Left ventricle myocardium inferior (tissue), 1 donor: ENCODE results near the gene TTC31. TPM values are rescaled to one million over a fixed set of nuclear protein-coding genes. Genes with fewer than 3 reads are reported as not detected.
A peak's percentile ranks its signal among the peaks of the same experiment; 100 is the strongest.

Experiments
- DNase-seq: peaks from one replicate; pipeline ENCODE4 v3.0.0-alpha.2; 2020
- H3K27ac ChIP-seq: fragments of 200-600 bp; replicated peaks from 2 replicates; pipeline ENCODE4 v1.8.0; 2021
- H3K27me3 ChIP-seq: fragments of 200-600 bp; 2 replicates; pipeline ENCODE4 v1.8.0; 2021; ENCODE audit warnings: low read depth
- H3K36me3 ChIP-seq: fragments of 200-600 bp; 2 replicates; pipeline ENCODE4 v1.8.0; 2021
- H3K4me1 ChIP-seq: fragments of 200-600 bp; 2 replicates; pipeline ENCODE4 v1.8.0; 2021
- H3K4me3 ChIP-seq: fragments of 200-600 bp; 2 replicates; pipeline ENCODE4 v1.8.0; 2021; ENCODE audit warnings: mild to moderate bottlenecking, moderate library complexity
- H3K9me3 ChIP-seq: fragments of 200-600 bp; replicated peaks from 2 replicates; pipeline ENCODE4 v1.8.0; 2021
- intact Hi-C: fragments of 100-400 bp; cut with micrococcal nuclease; formaldehyde crosslinking; loops from one replicate; pipeline ENCODE4 v1.11.0; 2022
- total RNA-seq: library from RNA; stranded (reverse); fragmentation: NEBNext Ultra II Directional; extraction: Animal tissue kit (Norgen Biotek cat#: 25700); gene quantifications from one replicate; pipeline ENCODE4 v1.2.1, GENCODE V29; 2021
- TF ChIP-seq, protein P1 (sequence below): fragments of 200-600 bp; IDR thresholded peaks from 2 replicates; pipeline ENCODE4 v1.8.0; 2021; ENCODE audit warnings: antibody characterized with exemption, mild to moderate bottlenecking, borderline replicate concordance
- donor health status: DM: no; HTN: yes; CAD: no; lungs with severe emphysema.

TTC31 gene
- total RNA-seq, 1 donor from 2014 or later, result 9.5 TPM

DNA sequence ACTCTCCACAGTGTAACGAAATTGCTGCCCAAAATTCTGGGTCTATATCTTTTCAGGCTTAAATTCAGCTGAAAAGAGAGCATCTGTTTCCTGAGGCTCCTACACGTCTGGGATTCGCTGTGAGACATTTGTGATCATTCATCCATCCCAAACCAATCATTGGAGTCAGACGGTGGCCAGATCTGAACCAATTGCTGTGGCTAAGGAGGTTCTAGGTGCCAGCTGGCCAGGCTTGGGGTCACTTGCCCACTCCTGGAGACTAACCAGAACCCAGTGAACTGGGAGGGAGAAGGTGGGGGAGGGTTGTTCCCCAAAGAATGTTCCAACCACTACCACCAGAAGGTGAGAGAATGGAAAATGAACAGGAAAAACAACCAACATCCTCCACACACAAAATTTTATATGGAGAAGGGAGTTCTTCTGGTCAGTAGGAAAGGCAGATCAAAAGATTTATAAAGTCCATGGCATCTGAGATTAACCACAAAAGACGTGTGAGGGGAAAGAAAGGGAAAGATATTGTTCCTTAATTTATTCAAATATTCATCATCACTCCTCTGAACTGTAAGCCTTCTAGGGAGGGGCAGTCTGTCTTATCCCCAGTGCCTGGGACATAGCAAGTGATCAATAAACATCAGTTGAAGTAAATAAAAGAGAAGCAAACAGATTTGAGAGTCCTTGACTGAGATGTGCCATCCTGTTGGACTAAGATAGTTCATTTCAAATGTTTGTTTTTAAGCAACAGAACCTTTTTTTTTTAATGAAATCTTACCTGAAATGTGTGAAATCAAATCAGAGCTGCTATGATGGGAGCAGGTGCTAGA is 38.2 kb upstream of the TTC31 start:
- Histone ChIP-seq H3K27ac (no peak overlapping the region), H3K36me3 (no peaks in the 10 kb centered on the region), H3K4me3 (no peak overlapping the region), H3K9me3 (no peaks in the 10 kb centered on the region), H3K27me3 (peaks cover 14% of the 10 kb centered on the region), H3K4me1 (peaks cover 22% of the 10 kb centered on the region)
- no peak for DNase-seq
- intact Hi-C loops, result no loop called here
- TF ChIP-seq, protein P1, sequence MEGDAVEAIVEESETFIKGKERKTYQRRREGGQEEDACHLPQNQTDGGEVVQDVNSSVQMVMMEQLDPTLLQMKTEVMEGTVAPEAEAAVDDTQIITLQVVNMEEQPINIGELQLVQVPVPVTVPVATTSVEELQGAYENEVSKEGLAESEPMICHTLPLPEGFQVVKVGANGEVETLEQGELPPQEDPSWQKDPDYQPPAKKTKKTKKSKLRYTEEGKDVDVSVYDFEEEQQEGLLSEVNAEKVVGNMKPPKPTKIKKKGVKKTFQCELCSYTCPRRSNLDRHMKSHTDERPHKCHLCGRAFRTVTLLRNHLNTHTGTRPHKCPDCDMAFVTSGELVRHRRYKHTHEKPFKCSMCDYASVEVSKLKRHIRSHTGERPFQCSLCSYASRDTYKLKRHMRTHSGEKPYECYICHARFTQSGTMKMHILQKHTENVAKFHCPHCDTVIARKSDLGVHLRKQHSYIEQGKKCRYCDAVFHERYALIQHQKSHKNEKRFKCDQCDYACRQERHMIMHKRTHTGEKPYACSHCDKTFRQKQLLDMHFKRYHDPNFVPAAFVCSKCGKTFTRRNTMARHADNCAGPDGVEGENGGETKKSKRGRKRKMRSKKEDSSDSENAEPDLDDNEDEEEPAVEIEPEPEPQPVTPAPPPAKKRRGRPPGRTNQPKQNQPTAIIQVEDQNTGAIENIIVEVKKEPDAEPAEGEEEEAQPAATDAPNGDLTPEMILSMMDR, result no peak

DNA sequence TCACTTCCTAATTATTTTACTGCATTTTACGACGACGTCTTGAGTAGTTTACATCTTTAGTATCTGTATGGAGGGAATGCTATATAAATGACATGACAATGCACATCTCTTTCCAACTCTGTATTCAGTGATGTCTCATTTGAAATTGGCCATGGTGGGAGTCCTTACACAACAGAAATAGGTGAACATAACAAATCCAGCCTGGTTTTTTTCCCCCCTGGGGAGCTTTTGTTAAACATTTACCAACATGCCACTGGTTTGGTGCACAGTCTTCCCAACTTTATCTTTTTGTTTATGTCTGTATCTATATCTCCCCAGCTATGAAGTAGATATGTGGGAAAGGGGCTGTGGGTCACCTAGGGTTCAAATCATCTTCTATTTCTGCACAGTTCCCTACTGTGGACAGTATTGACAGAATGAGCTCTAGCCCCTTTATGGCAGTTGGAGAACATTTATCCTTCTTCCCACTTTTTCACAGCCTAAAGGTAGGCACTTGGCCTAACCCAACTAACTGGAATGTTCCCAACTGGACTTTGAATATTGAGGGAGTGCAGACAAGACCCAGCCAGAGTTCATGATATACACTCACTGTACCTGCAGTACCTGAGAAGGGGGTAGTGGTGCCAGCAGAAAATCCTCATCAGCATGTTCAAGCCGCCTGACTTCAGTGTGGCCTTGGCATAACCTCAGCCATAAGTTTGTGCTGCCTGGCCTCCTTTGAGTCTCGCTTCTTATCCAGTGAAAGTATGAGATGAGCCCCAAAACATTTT is 35.5 kb upstream of the TTC31 start:
- Histone ChIP-seq H3K27ac (no peak overlapping the region), H3K4me1 (no peaks in the 10 kb centered on the region), H3K9me3 (no peaks in the 10 kb centered on the region), H3K27me3 (peaks cover 19% of the 10 kb centered on the region), H3K4me3 (no peak overlapping the region), H3K36me3 (no peaks in the 10 kb centered on the region)
- TF ChIP-seq, protein P1, result no peak
- intact Hi-C loops, result no loop called here
- no peak for DNase-seq

DNA sequence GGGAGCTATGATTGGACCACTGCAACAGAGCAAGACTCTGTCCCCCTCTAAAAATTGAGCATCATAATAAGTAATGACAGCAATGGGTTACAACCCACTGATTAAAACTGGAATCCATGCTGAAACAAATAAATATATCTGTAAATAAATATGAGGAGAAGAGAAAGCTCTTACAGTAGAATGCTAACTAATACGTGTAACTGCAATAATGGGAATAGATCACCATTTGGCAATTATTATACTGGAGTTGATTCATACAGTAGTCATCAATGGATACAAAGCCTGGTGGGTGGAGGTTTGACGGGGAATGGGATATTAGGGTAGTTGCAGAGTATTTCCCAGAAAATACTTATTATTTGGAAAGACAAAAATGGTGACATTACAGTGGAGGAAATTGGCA is 34.1 kb upstream of the TTC31 start:
- Histone ChIP-seq H3K27me3 (peaks cover 8% of the 10 kb centered on the region), H3K4me3 (no peak overlapping the region), H3K27ac (no peak overlapping the region), H3K4me1 (no peaks in the 10 kb centered on the region), H3K36me3 (no peaks in the 10 kb centered on the region), H3K9me3 (no peaks in the 10 kb centered on the region)
- intact Hi-C loops, result no loop called here
- DNase-seq, result no peak
- TF ChIP-seq, protein P1, result no peak

DNA sequence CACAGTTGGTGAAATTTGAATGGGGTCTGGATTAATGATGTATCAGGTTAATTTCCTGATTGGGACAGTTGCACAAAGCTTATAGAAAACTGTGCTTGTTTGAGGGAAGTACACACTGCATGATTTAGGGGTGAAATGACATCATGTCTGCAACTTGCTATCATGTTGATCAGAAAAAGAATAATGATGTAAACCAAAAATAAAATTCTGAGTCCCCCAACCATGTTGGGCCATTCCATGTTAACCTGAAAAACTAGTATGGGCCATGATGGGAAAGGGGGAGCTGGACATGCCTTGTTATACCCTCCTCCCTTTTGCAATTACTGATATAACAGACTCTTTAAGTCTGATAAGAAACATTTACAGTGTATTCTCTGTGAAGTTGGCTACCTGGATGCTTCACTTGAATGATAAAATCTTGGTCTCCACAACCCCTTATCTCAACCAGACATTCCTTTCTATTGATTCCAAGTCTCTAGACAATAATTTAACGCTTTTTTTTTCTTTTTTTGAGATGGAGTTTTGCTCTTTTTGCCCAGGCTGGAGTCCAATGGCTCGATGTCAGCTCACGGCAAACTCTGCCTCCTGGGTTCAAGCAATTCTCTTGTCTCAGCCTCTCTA is 32.2 kb upstream of the TTC31 start:
- H3K27ac ChIP-seq, result no peak overlapping the region
- TF ChIP-seq, protein P1, result no peak
- intact Hi-C loops, result no loop called here
- no peaks in the 10 kb centered on the region for H3K9me3 ChIP-seq
- H3K4me3 ChIP-seq, result no peak overlapping the region
- H3K27me3 ChIP-seq, result peaks cover 5% of the 10 kb centered on the region
- H3K36me3 ChIP-seq, result no peaks in the 10 kb centered on the region
- H3K4me1 ChIP-seq, result peaks cover 12% of the 10 kb centered on the region
- DNase-seq, result no peak

DNA sequence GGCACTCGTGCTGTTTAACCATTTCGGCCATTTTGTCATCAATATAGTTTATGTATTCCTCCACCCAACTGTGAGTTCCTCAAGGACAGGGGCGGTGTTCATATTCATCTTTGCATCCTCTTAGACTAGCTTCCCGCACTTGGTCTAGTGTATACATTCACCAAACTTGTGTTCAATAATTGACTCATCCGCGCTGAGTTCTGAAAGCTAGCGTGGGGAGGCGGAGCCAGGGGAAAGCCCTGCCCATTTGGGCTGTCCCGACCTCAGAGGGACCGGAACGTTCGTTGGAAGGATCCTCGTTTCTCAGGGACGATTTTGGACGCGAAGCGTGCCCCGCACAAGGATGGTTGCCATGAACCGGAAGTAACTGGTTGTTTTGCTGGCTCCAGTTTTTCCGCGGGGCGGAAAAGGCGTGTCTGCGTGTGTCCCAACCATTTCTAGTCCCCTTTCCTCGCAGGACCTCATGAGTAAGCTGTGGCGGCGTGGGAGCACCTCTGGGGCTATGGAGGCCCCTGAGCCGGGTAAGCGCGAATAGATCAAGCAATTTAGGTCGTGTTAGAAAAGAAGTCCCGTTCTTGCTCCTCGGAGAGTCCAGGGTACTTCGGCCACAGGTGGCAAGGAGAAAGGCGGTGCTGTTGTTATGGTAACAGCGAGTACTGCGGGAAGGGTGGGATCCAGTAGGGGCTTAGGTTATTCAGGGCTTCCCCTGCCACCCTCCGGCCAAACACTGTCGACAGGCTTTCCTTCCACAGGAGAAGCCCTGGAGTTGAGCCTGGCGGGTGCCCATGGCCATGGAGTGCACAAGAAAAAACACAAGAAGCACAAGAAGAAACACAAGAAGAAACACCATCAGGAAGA is 28.0 kb upstream of the TTC31 start, which contains the start of gene INO80B:
INO80B (plus strand) TSS at position 434 of the 858 bp plus-strand sequence; CDS start at position 464, 30 bp downstream.
- Histone ChIP-seq H3K4me3 (peak within 1 kb of the TSS; percentile 89), H3K9me3 (no peaks in the 10 kb centered on the region), H3K27me3 (peaks cover 4% of the 10 kb centered on the region), H3K36me3 (no peaks in the 10 kb centered on the region), H3K4me1 (peaks cover 45% of the 10 kb centered on the region), H3K27ac (peak within 1 kb of the TSS; percentile 85)
- peak; percentile 94 for DNase-seq
- TF ChIP-seq, protein P1, result no peak
- intact Hi-C loops, result no loop called here
